ENCODE data around the gene PPP1R10. TPM values are rescaled to one million over a fixed set of nuclear protein-coding genes. Genes with fewer than 3 reads are reported as not detected.
A peak's percentile ranks its signal among the peaks of the same experiment; 100 is the strongest.

The PPP1R10 gene
- total and polyA plus RNA-seq, 2 of the 13 experiments (the other 11 are each of a cell fraction or from before 2014, with no cell fraction given): 26.3 to 38.4 TPM

DNA sequence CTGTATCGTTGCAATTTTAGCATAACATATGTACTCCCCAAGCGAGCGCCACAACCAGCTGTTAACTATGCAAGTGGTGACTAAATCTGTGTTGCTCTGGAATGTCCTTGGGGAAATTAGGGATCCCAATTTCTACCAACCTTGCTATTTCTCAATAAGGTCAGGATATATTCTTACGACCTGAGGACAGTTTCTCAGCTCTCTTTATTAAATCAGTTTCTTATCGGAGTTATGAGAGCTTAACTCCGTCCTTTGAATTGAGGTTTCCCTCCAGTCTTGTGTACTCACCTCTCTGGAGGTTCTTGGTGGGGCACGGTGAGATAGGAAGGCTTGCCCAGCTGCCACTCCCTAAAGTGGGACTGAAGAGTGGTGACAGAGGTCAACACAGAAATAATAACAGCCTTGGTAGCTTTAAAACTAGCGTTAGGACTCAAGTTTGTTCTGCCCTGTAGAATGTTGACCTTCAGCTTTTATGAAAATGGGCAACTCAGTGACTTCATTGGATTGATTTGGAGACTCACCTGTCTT is 1.3 kb upstream of the PPP1R10 start (continued):
- TF ChIP-seq, protein P1, sequence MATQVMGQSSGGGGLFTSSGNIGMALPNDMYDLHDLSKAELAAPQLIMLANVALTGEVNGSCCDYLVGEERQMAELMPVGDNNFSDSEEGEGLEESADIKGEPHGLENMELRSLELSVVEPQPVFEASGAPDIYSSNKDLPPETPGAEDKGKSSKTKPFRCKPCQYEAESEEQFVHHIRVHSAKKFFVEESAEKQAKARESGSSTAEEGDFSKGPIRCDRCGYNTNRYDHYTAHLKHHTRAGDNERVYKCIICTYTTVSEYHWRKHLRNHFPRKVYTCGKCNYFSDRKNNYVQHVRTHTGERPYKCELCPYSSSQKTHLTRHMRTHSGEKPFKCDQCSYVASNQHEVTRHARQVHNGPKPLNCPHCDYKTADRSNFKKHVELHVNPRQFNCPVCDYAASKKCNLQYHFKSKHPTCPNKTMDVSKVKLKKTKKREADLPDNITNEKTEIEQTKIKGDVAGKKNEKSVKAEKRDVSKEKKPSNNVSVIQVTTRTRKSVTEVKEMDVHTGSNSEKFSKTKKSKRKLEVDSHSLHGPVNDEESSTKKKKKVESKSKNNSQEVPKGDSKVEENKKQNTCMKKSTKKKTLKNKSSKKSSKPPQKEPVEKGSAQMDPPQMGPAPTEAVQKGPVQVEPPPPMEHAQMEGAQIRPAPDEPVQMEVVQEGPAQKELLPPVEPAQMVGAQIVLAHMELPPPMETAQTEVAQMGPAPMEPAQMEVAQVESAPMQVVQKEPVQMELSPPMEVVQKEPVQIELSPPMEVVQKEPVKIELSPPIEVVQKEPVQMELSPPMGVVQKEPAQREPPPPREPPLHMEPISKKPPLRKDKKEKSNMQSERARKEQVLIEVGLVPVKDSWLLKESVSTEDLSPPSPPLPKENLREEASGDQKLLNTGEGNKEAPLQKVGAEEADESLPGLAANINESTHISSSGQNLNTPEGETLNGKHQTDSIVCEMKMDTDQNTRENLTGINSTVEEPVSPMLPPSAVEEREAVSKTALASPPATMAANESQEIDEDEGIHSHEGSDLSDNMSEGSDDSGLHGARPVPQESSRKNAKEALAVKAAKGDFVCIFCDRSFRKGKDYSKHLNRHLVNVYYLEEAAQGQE (IDR thresholded peaks at IDR 0.05; ENCODE audit: borderline replicate concordance in 1 of 2, low read depth in 1 of 2, low read length in 2 of 2): no peak
- TF ChIP-seq ZC3H4 (CRISPR knock-in tag; IDR thresholded peaks at IDR 0.05; ENCODE audit: borderline replicate concordance) (peak; percentile 28; the same call in 1 of the 2 replicates), ZFP41 (CRISPR knock-in tag; IDR thresholded peaks at IDR 0.05; ENCODE audit: borderline replicate concordance) (no peak), GABPB1 (CRISPR knock-in tag; IDR thresholded peaks at IDR 0.05) (no peak), ZNF570 (CRISPR knock-in tag; IDR thresholded peaks at IDR 0.05; ENCODE audit: borderline replicate concordance) (no peak), WIZ (CRISPR knock-in tag; IDR thresholded peaks at IDR 0.05) (no peak), MAFF (IDR thresholded peaks at IDR 0.05; ENCODE audit: low read depth, low read length) (no peak), ZNF263 (CRISPR knock-in tag; IDR thresholded peaks at IDR 0.05) (no peak), RFXANK (CRISPR knock-in tag; IDR thresholded peaks at IDR 0.05) (no peak), ZNF225 (CRISPR knock-in tag; IDR thresholded peaks at IDR 0.05) (no peak), ELF1 (CRISPR knock-in tag; IDR thresholded peaks at IDR 0.05) (no peak), NFKB2 (CRISPR knock-in tag; IDR thresholded peaks at IDR 0.05; ENCODE audit: borderline replicate concordance) (no peak)
- TF ChIP-seq, protein P2, sequence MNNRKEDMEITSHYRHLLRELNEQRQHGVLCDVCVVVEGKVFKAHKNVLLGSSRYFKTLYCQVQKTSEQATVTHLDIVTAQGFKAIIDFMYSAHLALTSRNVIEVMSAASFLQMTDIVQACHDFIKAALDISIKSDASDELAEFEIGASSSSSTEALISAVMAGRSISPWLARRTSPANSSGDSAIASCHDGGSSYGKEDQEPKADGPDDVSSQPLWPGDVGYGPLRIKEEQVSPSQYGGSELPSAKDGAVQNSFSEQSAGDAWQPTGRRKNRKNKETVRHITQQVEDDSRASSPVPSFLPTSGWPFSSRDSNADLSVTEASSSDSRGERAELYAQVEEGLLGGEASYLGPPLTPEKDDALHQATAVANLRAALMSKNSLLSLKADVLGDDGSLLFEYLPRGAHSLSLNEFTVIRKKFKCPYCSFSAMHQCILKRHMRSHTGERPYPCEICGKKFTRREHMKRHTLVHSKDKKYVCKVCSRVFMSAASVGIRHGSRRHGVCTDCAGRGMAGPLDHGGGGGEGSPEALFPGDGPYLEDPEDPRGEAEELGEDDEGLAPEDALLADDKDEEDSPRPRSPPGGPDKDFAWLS (CRISPR knock-in tag; IDR thresholded peaks at IDR 0.05; ENCODE audit: borderline replicate concordance): no peak
- TF ChIP-seq, protein P3, sequence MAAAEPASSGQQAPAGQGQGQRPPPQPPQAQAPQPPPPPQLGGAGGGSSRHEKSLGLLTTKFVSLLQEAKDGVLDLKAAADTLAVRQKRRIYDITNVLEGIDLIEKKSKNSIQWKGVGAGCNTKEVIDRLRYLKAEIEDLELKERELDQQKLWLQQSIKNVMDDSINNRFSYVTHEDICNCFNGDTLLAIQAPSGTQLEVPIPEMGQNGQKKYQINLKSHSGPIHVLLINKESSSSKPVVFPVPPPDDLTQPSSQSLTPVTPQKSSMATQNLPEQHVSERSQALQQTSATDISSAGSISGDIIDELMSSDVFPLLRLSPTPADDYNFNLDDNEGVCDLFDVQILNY (CRISPR knock-in tag; conservative IDR thresholded peaks at IDR 0.05): no peak
- TF ChIP-seq, protein P4, sequence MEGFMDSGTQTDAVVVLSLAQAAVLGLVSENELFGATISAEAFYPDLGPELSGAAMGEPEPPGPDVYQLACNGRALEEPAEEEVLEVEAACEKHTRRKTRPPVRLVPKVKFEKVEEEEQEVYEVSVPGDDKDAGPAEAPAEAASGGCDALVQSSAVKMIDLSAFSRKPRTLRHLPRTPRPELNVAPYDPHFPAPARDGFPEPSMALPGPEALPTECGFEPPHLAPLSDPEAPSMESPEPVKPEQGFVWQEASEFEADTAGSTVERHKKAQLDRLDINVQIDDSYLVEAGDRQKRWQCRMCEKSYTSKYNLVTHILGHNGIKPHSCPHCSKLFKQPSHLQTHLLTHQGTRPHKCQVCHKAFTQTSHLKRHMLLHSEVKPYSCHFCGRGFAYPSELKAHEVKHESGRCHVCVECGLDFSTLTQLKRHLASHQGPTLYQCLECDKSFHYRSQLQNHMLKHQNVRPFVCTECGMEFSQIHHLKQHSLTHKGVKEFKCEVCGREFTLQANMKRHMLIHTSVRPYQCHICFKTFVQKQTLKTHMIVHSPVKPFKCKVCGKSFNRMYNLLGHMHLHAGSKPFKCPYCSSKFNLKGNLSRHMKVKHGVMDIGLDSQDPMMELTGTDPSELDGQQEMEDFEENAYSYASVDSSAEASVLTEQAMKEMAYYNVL (CRISPR knock-in tag; IDR thresholded peaks at IDR 0.05; ENCODE audit: borderline replicate concordance): no peak
- TF ChIP-seq, protein P5, sequence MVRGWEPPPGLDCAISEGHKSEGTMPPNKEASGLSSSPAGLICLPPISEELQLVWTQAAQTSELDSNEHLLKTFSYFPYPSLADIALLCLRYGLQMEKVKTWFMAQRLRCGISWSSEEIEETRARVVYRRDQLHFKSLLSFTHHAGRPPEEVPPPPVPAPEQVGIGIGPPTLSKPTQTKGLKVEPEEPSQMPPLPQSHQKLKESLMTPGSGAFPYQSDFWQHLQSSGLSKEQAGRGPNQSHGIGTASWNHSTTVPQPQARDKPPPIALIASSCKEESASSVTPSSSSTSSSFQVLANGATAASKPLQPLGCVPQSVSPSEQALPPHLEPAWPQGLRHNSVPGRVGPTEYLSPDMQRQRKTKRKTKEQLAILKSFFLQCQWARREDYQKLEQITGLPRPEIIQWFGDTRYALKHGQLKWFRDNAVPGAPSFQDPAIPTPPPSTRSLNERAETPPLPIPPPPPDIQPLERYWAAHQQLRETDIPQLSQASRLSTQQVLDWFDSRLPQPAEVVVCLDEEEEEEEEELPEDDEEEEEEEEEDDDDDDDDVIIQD (CRISPR knock-in tag; IDR thresholded peaks at IDR 0.05; ENCODE audit: low read depth): 0 out of 2 replicates have a peak, but pooled peaks have one; percentile 33
- TF ChIP-seq, protein P6, sequence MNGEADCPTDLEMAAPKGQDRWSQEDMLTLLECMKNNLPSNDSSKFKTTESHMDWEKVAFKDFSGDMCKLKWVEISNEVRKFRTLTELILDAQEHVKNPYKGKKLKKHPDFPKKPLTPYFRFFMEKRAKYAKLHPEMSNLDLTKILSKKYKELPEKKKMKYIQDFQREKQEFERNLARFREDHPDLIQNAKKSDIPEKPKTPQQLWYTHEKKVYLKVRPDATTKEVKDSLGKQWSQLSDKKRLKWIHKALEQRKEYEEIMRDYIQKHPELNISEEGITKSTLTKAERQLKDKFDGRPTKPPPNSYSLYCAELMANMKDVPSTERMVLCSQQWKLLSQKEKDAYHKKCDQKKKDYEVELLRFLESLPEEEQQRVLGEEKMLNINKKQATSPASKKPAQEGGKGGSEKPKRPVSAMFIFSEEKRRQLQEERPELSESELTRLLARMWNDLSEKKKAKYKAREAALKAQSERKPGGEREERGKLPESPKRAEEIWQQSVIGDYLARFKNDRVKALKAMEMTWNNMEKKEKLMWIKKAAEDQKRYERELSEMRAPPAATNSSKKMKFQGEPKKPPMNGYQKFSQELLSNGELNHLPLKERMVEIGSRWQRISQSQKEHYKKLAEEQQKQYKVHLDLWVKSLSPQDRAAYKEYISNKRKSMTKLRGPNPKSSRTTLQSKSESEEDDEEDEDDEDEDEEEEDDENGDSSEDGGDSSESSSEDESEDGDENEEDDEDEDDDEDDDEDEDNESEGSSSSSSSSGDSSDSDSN (CRISPR knock-in tag; IDR thresholded peaks at IDR 0.05): peak; percentile 10; the same call in 1 of the 2 replicates
